Kidney epithelial cell (primary cell): ENCODE results near the gene SNRNP35. TPM values are rescaled to one million over a fixed set of nuclear protein-coding genes. Genes with fewer than 3 reads are reported as not detected.

Source experiments
- DNase-seq: peaks from one replicate; pipeline ENCODE4 v3.0.0-alpha.2; 2010; ENCODE audit warnings: low read depth
- H3K27me3 ChIP-seq: 2 replicates; pipeline ENCODE4 v1.6.0; 2011; ENCODE audit warnings: low read length; ENCODE audit not compliant: control insufficient read depth, insufficient read depth
- H3K36me3 ChIP-seq: 2 replicates; pipeline ENCODE4 v1.5.1; 2011; ENCODE audit warnings: low read length; ENCODE audit not compliant: control insufficient read depth, insufficient read depth
- H3K4me3 ChIP-seq: 2 replicates; pipeline ENCODE4 v1.5.1; 2011; ENCODE audit warnings: low read depth, mild to moderate bottlenecking, control low read depth, low read length
- total RNA-seq: library from RNA; depleted of rRNA; stranded (reverse); fragments of >200 nt; gene quantifications from 2 replicates; pipeline ENCODE4 v1.2.3, GENCODE V29; 2015
- TF ChIP-seq, protein P1 (sequence below): IDR thresholded peaks from 2 replicates; pipeline ENCODE4 v1.5.1; 2011; ENCODE audit warnings: mild to moderate bottlenecking, moderate library complexity, low read length, control low read depth, inconsistent platforms; ENCODE audit not compliant: insufficient read depth, poor library complexity, severe bottlenecking

The SNRNP35 gene
- total RNA-seq, 1 donor from 2014 or later, result 9.3 TPM

DNA sequence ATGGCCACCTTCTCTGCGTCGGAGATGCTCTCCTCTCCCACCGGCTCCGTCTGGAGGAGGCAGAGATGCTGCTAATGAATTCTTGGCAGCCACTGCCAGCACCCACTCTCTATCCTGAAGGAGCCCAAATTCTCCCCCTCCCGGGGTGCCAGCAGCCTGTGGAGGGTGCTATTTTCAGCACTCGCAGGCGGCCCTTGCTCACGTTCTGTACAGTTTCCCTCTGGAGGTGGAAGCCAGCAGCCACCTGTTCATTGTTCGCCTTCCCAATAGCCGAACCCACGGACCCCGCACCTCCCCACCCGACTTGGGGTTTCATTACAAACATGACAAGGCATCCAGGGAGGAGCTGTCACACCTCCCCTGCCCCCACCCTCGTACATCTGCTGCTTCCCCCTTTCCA, 27.8 kb downstream of the SNRNP35 start:
- Histone ChIP-seq H3K4me3 (no peak overlapping the region), H3K27me3 (no peaks in the 10 kb centered on the region), H3K36me3 (no peaks in the 10 kb centered on the region)
- TF ChIP-seq, protein P1, sequence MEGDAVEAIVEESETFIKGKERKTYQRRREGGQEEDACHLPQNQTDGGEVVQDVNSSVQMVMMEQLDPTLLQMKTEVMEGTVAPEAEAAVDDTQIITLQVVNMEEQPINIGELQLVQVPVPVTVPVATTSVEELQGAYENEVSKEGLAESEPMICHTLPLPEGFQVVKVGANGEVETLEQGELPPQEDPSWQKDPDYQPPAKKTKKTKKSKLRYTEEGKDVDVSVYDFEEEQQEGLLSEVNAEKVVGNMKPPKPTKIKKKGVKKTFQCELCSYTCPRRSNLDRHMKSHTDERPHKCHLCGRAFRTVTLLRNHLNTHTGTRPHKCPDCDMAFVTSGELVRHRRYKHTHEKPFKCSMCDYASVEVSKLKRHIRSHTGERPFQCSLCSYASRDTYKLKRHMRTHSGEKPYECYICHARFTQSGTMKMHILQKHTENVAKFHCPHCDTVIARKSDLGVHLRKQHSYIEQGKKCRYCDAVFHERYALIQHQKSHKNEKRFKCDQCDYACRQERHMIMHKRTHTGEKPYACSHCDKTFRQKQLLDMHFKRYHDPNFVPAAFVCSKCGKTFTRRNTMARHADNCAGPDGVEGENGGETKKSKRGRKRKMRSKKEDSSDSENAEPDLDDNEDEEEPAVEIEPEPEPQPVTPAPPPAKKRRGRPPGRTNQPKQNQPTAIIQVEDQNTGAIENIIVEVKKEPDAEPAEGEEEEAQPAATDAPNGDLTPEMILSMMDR, result no peak
- no peak for DNase-seq

DNA sequence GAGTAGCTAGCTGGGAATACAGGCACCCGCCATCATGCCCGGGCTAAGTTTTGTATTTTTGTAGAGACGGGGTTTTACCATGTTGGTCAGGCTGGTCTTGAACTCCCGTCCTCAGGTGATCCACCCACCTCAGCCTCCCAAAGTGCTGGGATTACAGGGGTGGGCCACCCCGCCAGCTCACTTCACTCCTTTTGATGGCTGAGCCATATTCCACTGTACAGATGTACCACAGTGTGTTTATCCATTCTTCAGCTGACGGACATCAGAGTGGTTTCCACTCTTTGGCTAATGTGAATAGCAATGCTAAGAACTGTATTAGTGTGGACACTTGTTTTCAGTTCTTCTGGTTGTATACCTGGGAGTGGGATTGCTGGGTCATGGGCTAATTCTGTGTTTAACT, 29.5 kb downstream of the SNRNP35 start:
- DNase-seq, result no peak
- no peaks in the 10 kb centered on the region for H3K36me3 ChIP-seq
- H3K27me3 ChIP-seq, result no peaks in the 10 kb centered on the region
- H3K4me3 ChIP-seq, result no peak overlapping the region
- TF ChIP-seq, protein P1, result no peak

DNA sequence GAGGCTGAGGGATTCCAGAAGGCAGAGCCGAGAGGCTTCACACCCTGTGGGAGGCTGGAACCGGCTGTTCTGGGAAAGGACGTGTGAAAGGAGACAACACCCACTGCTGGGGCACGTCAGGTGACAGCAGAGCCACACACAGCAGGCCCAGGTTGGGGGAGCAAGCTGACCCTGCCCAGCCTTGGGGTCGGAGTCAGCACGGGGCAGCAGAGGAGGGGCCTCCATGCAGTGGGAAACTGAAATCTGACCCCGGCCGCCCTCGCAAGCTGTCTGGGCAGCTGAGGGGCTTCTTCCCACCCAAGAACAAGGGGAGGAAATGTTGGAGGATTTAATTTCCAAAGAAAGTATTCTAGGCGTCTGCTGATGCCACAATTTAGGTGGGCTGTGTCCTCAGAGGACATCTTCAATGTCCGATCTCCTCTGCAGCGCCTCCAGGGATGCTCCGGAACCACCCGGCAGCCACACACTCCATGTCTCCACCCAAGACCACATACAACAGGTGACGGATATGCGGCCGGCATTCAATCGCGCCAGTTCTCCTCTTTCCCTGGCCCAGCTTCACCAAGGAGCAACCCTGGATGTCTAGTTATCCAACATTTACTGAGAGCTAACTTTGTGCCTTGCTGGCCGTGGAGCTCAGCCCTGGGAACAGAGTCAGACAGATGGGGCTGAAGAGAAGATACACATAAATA, 30.7 kb downstream of the SNRNP35 start:
- no peaks in the 10 kb centered on the region for H3K36me3 ChIP-seq
- no peaks in the 10 kb centered on the region for H3K27me3 ChIP-seq
- TF ChIP-seq, protein P1, result no peak
- DNase-seq, result no peak
- H3K4me3 ChIP-seq, result no peak overlapping the region

DNA sequence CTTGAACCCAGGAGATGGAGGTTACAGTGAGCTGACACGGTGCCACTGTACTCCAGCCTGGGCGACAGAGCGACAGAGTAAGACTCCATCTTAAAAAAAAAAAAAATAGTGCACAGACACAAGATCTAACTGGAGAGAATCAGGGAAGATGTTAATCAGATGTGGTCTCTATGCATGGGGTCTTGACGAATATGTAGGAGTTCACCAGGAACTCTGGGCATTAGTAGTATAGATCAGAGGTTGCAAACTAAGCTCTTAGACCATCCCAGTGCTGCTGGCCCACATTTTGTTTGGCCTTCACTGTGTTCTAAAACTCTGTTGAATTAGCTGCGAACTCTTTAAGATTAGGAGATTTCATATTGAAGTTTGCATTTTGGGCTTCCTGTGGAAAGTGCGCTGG, 31.6 kb downstream of the SNRNP35 start:
- DNase-seq, result no peak
- Histone ChIP-seq H3K4me3 (no peak overlapping the region), H3K27me3 (no peaks in the 10 kb centered on the region), H3K36me3 (no peaks in the 10 kb centered on the region)
- TF ChIP-seq, protein P1, result no peak

DNA sequence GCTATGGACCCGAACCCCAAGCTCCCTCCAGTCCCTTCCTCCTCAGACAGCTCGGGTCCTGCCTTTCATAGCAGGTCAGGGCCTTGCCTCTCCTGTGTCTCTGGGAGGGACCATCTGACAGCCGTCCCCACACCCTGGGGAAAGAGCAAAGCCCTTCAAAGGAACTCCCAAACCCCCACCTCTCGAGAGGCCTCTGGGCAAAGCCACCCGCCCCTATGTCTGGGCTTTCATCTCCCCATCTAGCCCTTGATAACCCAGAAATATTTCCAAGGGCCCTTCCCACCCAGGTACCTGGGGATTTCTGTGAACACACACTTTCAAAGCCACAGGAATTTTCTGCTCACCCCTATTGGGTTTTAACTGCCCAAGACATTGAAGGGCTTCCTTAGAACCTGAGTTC, 32.1 kb downstream of the SNRNP35 start:
- H3K27me3 ChIP-seq, result no peaks in the 10 kb centered on the region
- DNase-seq, result no peak
- TF ChIP-seq, protein P1, result no peak
- no peak overlapping the region for H3K4me3 ChIP-seq
- H3K36me3 ChIP-seq, result no peaks in the 10 kb centered on the region

DNA sequence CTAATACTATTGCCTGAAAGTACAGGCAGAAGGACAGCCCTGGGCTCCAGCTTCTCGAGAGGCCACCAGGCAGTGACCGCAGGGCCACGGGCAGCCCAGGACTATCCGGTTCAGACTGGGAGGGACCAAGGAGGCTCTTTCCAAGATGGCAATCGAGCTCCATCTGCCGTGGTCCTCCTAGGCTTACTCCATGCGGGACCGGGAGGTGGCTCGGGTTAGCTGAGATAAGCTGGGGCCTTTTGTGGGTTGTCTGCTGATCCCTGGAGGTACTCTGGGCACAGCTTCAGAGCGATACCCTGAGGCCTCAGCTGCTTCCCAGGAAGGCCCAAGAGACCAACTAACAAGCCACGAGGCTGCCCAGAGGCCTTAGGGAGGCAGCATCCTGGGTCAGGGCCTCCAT, 33.1 kb downstream of the SNRNP35 start:
- TF ChIP-seq, protein P1, result no peak
- Histone ChIP-seq H3K27me3 (no peaks in the 10 kb centered on the region), H3K36me3 (no peaks in the 10 kb centered on the region), H3K4me3 (no peak overlapping the region)
- DNase-seq, result no peak
